ENCODE data around the gene CD8B. TPM values are rescaled to one million over a fixed set of nuclear protein-coding genes. Genes with fewer than 3 reads are reported as not detected.

CD8B gene
- total and polyA plus RNA-seq, 2 donors (not counting 3 experiments of a cell fraction or from before 2014, with no cell fraction given), result not detected

DNA sequence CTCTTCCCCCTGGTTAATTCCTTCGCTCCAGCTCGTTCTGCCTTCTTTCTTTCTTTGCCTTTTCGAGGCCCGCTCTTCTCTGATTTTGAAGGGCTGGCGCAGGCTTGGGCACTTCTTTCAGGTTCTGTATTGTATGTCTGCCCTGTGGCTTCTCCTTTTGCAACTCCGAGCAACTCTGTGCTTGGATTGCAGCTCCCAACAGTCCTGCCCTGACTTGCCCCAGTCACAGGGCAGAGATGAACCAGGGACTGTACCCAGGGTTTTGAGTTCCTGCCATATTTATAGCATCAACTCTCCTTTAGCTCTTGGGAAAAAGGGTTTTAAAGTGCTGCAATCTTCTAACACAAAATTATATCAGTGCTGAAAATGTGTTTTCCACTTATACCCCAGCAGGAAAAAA is 39.8 kb downstream of the CD8B start:
- no peak overlapping the region for H2AFZ ChIP-seq (ENCODE audit: low read depth, low read length)
- no peaks in the 10 kb centered on the region for H3K9me3 ChIP-seq (replicated peaks; ENCODE audit: control insufficient read depth, insufficient read depth, low read length)
- no peak overlapping the region for H3K27ac ChIP-seq (ENCODE audit: insufficient read depth, low read depth, low read length)
- no peak overlapping the region for H3K4me2 ChIP-seq (ENCODE audit: insufficient read depth, low read length)
- H3K36me3 ChIP-seq (ENCODE audit: control insufficient read depth in 2 of 2, extremely low read depth in 1 of 2, insufficient read depth in 2 of 2, low read length in 2 of 2), result no peaks in the 10 kb centered on the region
- BruUV-seq (replicated peaks), result no TSS peak
- H4K20me1 ChIP-seq (replicated peaks; ENCODE audit: control insufficient read depth, extremely low read depth, insufficient read depth, low read length), result no peaks in the 10 kb centered on the region
- H3K4me1 ChIP-seq (ENCODE audit: control insufficient read depth, extremely low read depth, insufficient read depth, low read length), result no peaks in the 10 kb centered on the region
- TF ChIP-seq, protein P1, sequence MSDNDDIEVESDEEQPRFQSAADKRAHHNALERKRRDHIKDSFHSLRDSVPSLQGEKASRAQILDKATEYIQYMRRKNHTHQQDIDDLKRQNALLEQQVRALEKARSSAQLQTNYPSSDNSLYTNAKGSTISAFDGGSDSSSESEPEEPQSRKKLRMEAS (IDR thresholded peaks at IDR 0.05; ENCODE audit: insufficient read depth, insufficient read length), result no peak
- TF ChIP-seq POLR2A (IDR thresholded peaks at IDR 0.05; ENCODE audit: low read depth, low read length) (no peak), MYC (IDR thresholded peaks at IDR 0.05; ENCODE audit: low read depth, low read length) (no peak), JUN (IDR thresholded peaks at IDR 0.05; ENCODE audit: borderline replicate concordance, insufficient read depth, insufficient read length, low read depth) (no peak)
- no peaks in the 10 kb centered on the region for H3K79me2 ChIP-seq (ENCODE audit: control insufficient read depth, insufficient read depth, low read length)
- peaks cover 0 to 4% of the 10 kb centered on the region in 2 experiments for H3K27me3 ChIP-seq (ENCODE audit: control insufficient read depth in 2 of 2, insufficient read depth in 2 of 2, low read length in 2 of 2)
- FAIRE-seq, result no peak
- CTCF ChIA-PET, result interaction anchor here (1.2 kb wide), 1 partner anchor 13 kb away, joined by 3 read pairs; no protein-coding TSS in a partner anchor
- POLR2A ChIA-PET, result no interaction called here
- H3K9me1 ChIP-seq (replicated peaks; ENCODE audit: control insufficient read depth, extremely low read depth, insufficient read depth, low read length), result no peaks in the 10 kb centered on the region
- dilution Hi-C loops (cut with MboI; ENCODE audit: extremely low pct_ligation_motif_present, low sequenced_read_pairs) (no loop called here), intact Hi-C loops (cut with micrococcal nuclease) (no loop called here)
- H3K4me3 ChIP-seq (replicated peaks in 1 of 3; ENCODE audit: insufficient read depth in 1 of 3, low read depth in 1 of 3, low read length in 3 of 3), result no peak overlapping the region
- DNase-seq (ENCODE audit: low read depth, low spot score), result no peak
- no peak overlapping the region for H3K9ac ChIP-seq (replicated peaks; ENCODE audit: extremely low read depth, insufficient read depth, low read length)

DNA sequence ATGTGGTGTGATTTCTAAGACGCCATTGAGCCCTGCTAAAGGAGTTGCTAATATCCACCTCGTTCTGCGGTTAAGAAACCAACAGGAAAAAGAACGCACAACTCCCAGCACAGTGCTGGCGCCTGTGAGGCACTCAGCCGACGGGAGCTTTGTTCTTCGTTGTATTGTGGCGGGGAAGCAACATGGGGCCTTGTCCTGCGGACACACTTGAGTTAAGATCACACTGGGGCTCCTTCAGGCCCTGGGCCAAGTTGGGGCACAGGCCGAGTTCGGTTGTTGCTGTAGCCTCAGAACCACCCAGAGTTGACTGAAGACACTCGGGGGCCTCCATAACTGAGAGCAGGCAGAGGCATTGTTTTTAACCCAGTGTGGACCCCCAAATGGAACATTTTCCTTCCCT is 40.4 kb downstream of the CD8B start:
- TF ChIP-seq GATA2 (IDR thresholded peaks at IDR 0.05; ENCODE audit: insufficient read depth, insufficient read length, low read depth, low read length) (no peak), POLR2A (IDR thresholded peaks at IDR 0.05; ENCODE audit: low read depth, low read length) (no peak), EZH2 (IDR thresholded peaks at IDR 0.05; ENCODE audit: borderline replicate concordance, low read depth, low read length, severe bottlenecking) (no peak), MYC (IDR thresholded peaks at IDR 0.05; ENCODE audit: low read depth, low read length) (no peak), POLR2AphosphoS5 (IDR thresholded peaks at IDR 0.05; ENCODE audit: insufficient read depth, low read depth, low read length) (no peak), JUN (IDR thresholded peaks at IDR 0.05; ENCODE audit: borderline replicate concordance, insufficient read depth, insufficient read length, low read depth) (no peak), FOS (IDR thresholded peaks at IDR 0.05; ENCODE audit: borderline replicate concordance, insufficient read depth, low read length) (no peak)
- TF ChIP-seq, protein P2, sequence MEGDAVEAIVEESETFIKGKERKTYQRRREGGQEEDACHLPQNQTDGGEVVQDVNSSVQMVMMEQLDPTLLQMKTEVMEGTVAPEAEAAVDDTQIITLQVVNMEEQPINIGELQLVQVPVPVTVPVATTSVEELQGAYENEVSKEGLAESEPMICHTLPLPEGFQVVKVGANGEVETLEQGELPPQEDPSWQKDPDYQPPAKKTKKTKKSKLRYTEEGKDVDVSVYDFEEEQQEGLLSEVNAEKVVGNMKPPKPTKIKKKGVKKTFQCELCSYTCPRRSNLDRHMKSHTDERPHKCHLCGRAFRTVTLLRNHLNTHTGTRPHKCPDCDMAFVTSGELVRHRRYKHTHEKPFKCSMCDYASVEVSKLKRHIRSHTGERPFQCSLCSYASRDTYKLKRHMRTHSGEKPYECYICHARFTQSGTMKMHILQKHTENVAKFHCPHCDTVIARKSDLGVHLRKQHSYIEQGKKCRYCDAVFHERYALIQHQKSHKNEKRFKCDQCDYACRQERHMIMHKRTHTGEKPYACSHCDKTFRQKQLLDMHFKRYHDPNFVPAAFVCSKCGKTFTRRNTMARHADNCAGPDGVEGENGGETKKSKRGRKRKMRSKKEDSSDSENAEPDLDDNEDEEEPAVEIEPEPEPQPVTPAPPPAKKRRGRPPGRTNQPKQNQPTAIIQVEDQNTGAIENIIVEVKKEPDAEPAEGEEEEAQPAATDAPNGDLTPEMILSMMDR (IDR thresholded peaks at IDR 0.05; ENCODE audit: extremely low read depth in 1 of 2, insufficient read depth in 1 of 2, low read depth in 1 of 2, low read length in 2 of 2), result no peak
- TF ChIP-seq, protein P1 (IDR thresholded peaks at IDR 0.05; ENCODE audit: insufficient read depth, insufficient read length), result no peak
- Histone ChIP-seq H3K4me2 (ENCODE audit: insufficient read depth, low read length) (no peak overlapping the region), H3K79me2 (ENCODE audit: control insufficient read depth, insufficient read depth, low read length) (no peaks in the 10 kb centered on the region), H3K4me3 (replicated peaks in 1 of 3; ENCODE audit: insufficient read depth in 1 of 3, low read depth in 1 of 3, low read length in 3 of 3) (no peak overlapping the region), H3K9ac (replicated peaks; ENCODE audit: extremely low read depth, insufficient read depth, low read length) (no peak overlapping the region), H3K4me1 (ENCODE audit: control insufficient read depth, extremely low read depth, insufficient read depth, low read length) (no peaks in the 10 kb centered on the region), H3K27ac (ENCODE audit: insufficient read depth, low read depth, low read length) (no peak overlapping the region), H3K9me3 (replicated peaks; ENCODE audit: control insufficient read depth, insufficient read depth, low read length) (no peaks in the 10 kb centered on the region), H3K36me3 (ENCODE audit: control insufficient read depth in 2 of 2, extremely low read depth in 1 of 2, insufficient read depth in 2 of 2, low read length in 2 of 2) (no peaks in the 10 kb centered on the region), H3K9me1 (replicated peaks; ENCODE audit: control insufficient read depth, extremely low read depth, insufficient read depth, low read length) (no peaks in the 10 kb centered on the region), H3K27me3 (ENCODE audit: control insufficient read depth in 2 of 2, insufficient read depth in 2 of 2, low read length in 2 of 2) (peaks cover 0 to 4% of the 10 kb centered on the region in 2 experiments), H2AFZ (ENCODE audit: low read depth, low read length) (no peak overlapping the region), H4K20me1 (replicated peaks; ENCODE audit: control insufficient read depth, extremely low read depth, insufficient read depth, low read length) (no peaks in the 10 kb centered on the region)
- no TSS peak for BruUV-seq (replicated peaks)
- dilution Hi-C loops (cut with MboI; ENCODE audit: extremely low pct_ligation_motif_present, low sequenced_read_pairs), result no loop called here
- ChIA-PET CTCF (no interaction called here), POLR2A (no interaction called here)
- FAIRE-seq (no peak), DNase-seq (ENCODE audit: low read depth, low spot score) (no peak)
- intact Hi-C loops (cut with micrococcal nuclease), result no loop called here
